Neural progenitor cell (in vitro differentiated cells): ENCODE results near the gene MPPED1.

Source experiments
- CTCF ChIP-seq: fragments of 200-600 bp; sonication (generic); IDR thresholded peaks from 2 replicates; pipeline ENCODE4 v1.5.1; 2017; ENCODE audit warnings: antibody characterized with exemption, mild to moderate bottlenecking
- EZH2 ChIP-seq: fragments of 200-600 bp; sonication (generic); IDR thresholded peaks from 2 replicates; pipeline ENCODE4 v1.6.1; 2017; ENCODE audit warnings: antibody characterized with exemption, mild to moderate bottlenecking, moderate library complexity

GRCh38 chr22:43387815-43388214, 24.0 kb upstream of the MPPED1 start:
- no peak for TF ChIP-seq CTCF
- no peak for TF ChIP-seq EZH2
